MCF 10A (cell line): ENCODE results near the gene KRTAP3-1. TPM values are rescaled to one million over a fixed set of nuclear protein-coding genes. Genes with fewer than 3 reads are reported as not detected.

Experiments used
- BruUV-seq: library from RNA; stranded (reverse); fragments of 400-500 nt; replicated peaks from 2 replicates; lab custom pipeline; 2021; lab: Mats Ljungman, UMichigan
- CTCF ChIA-PET: fragments of 300-600 bp; sonication (Branson Sonifier 250); formaldehyde crosslinking; extraction: SDS; loops from one replicate; lab custom pipeline; 2021; ENCODE audit warnings: antibody characterized with exemption, inconsistent platforms; lab: Yijun Ruan, JAX
- POLR2A ChIA-PET: fragments of 300-600, 350-650 bp; sonication (Branson Sonifier 250); formaldehyde crosslinking; extraction: SDS; loops from one replicate; lab custom pipeline; 2020; ENCODE audit warnings: antibody characterized with exemption, inconsistent platforms; lab: Yijun Ruan, JAX
- DNase-seq: peaks from one replicate; pipeline ENCODE4 v3.0.0-alpha.2; 2018; ENCODE audit not compliant: unreplicated experiment
- H3K27ac Mint-ChIP-seq: one replicate; pipeline ENCODE4 v1.8.0; 2022; ENCODE audit warnings: mild to moderate bottlenecking, low read depth, mixed read lengths; ENCODE audit not compliant: unreplicated experiment
- H3K27me3 Mint-ChIP-seq: one replicate; pipeline ENCODE4 v1.8.0; 2022; ENCODE audit warnings: mixed read lengths; ENCODE audit not compliant: insufficient read depth, unreplicated experiment
- H3K36me3 Mint-ChIP-seq: one replicate; pipeline ENCODE4 v1.8.0; 2022; ENCODE audit warnings: mild to moderate bottlenecking, moderate library complexity, mixed read lengths; ENCODE audit not compliant: insufficient read depth, unreplicated experiment
- H3K4me1 Mint-ChIP-seq: one replicate; pipeline ENCODE4 v1.8.0; 2022; ENCODE audit warnings: mixed read lengths; ENCODE audit not compliant: insufficient read depth, unreplicated experiment
- H3K4me3 Mint-ChIP-seq: one replicate; pipeline ENCODE4 v1.8.0; 2022; ENCODE audit warnings: mild to moderate bottlenecking, moderate library complexity, mixed read lengths; ENCODE audit not compliant: unreplicated experiment
- H3K9me3 Mint-ChIP-seq: one replicate; pipeline ENCODE4 v1.8.0; 2022; ENCODE audit warnings: mixed read lengths; ENCODE audit not compliant: unreplicated experiment
- CTCF ChIP-seq: fragments of 200-600 bp; IDR thresholded peaks from one replicate; pipeline ENCODE4 v1.8.0; 2022; ENCODE audit warnings: antibody characterized with exemption, mild to moderate bottlenecking; ENCODE audit not compliant: unreplicated experiment
- intact Hi-C: fragments of 100-400 bp; cut with micrococcal nuclease; formaldehyde crosslinking; loops from 2 replicates; pipeline ENCODE4 v1.14.1; 2022
- total RNA-seq: library from RNA; stranded (reverse); gene quantifications from 2 replicates; pipeline ENCODE4 v1.2.3, GENCODE V29; 2022

Gene KRTAP3-1
- total RNA-seq, 1 experiment from 2014 or later: not detected

DNA sequence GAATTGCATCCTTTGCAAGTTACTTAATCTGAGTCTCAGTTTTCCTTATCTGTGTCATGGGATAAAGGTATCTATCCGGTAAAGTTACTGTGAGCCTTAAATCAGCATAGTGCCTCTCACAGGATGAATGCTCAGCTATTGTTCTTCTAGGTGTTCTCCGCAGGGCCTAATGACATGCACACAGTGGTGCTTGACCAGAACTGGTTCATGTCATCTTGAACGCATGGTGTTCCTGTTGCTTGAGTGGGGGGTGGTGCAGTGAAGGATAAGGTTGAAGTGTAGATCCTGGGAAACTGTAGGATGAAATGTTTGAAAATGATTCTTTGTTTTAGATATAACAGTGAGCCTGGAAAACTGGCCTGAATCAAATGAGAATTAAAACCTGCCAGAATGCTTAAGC is 28.8 kb downstream of the KRTAP3-1 start:
- ChIA-PET CTCF (interaction anchor here (0.7 kb wide), 2 partner anchors 34 to 350 kb away, joined by 3 to 4 read pairs; no protein-coding TSS in a partner anchor), POLR2A (interaction anchor here (1.3 kb wide), 1 partner anchor 13 kb away, joined by 3 read pairs; the partner anchor contains the start of gene KRT39)
- H3K4me1 Mint-ChIP-seq: no peaks in the 10 kb centered on the region
- H3K4me3 Mint-ChIP-seq: no peak overlapping the region
- no peak overlapping the region for H3K27ac Mint-ChIP-seq
- DNase-seq: no peak
- no peak for TF ChIP-seq CTCF
- intact Hi-C loops: no loop called here
- no peaks in the 10 kb centered on the region for H3K9me3 Mint-ChIP-seq
- peaks cover 11% of the 10 kb centered on the region for H3K27me3 Mint-ChIP-seq
- H3K36me3 Mint-ChIP-seq: no peaks in the 10 kb centered on the region
- no TSS peak for BruUV-seq

DNA sequence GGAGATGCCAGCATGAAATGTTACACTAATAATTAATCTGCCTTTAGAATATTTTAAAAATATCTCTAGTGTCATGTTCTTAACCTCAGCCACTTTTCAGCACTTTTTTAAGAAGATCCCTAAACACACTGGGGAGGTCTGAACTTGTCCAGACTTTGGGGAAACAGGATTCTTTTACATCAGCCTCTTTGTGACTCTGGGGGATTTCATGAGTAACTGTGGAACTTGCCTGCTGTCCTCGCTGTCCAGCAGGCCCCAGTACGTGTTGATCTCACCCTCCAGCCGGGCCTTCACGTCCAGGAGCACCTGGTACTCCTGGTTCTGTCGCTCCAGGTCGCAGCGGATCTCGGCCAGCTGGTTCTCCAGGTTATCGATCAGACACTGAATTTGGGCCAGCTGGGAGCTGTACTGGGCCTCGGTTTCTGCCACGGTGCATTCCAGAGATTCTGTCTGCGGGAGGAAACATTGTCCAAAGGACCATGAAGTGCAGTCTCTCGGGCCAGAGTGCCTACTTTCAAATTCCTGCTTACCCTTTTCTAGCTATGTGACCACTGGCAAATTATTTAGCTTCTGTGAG is 30.3 kb downstream of the KRTAP3-1 start:
- intact Hi-C loops: no loop called here
- Mint-ChIP-seq H3K9me3 (no peaks in the 10 kb centered on the region), H3K27me3 (peaks cover 4% of the 10 kb centered on the region), H3K27ac (no peak overlapping the region), H3K4me3 (no peak overlapping the region), H3K36me3 (no peaks in the 10 kb centered on the region), H3K4me1 (no peaks in the 10 kb centered on the region)
- no TSS peak for BruUV-seq
- no peak for TF ChIP-seq CTCF
- POLR2A ChIA-PET: interaction anchor here (0.7 kb wide), 1 partner anchor 1209 kb away, joined by 4 read pairs; no protein-coding TSS in a partner anchor
- CTCF ChIA-PET: no interaction called here
- DNase-seq: no peak

GRCh38 chr17:40975516-40975915 is 33.4 kb downstream of the KRTAP3-1 start:
- no TSS peak for BruUV-seq
- H3K27me3 Mint-ChIP-seq: no peaks in the 10 kb centered on the region

More at GRCh38 chr17:40975516-40975915, 33.4 kb downstream of the KRTAP3-1 start:
- ChIA-PET POLR2A (no interaction called here), CTCF (interaction anchor here (0.7 kb wide), 1 partner anchor 554 kb away, joined by 3 read pairs; no protein-coding TSS in a partner anchor)
- H3K36me3 Mint-ChIP-seq: no peaks in the 10 kb centered on the region
- H3K27ac Mint-ChIP-seq: no peak overlapping the region
- DNase-seq: no peak
- H3K4me3 Mint-ChIP-seq: no peak overlapping the region
- no peak for TF ChIP-seq CTCF
- H3K4me1 Mint-ChIP-seq: no peaks in the 10 kb centered on the region
- no peaks in the 10 kb centered on the region for H3K9me3 Mint-ChIP-seq
- intact Hi-C loops: no loop called here
